GM21619 (cell line): Measurements from ENCODE around the gene PHKG2.

Source experiments
- ATAC-seq: cut with Tn5 transposase; IDR thresholded peaks from one replicate; pipeline ENCODE4 v1.9.1; 2021; ENCODE audit not compliant: unreplicated experiment

The PHKG2 gene

GRCh38 chr16:30725418-30725792 is 22.8 kb upstream of the PHKG2 start:
- no peak for ATAC-seq

GRCh38 chr16:30728321-30728720 is 19.9 kb upstream of the PHKG2 start:
- ATAC-seq, result no peak

- no peak for ATAC-seq
Observed at GRCh38 chr16:30728899-30729672, 19.1 kb upstream of the PHKG2 start.

- no peak for ATAC-seq
Observed at GRCh38 chr16:30731411-30731810, 16.8 kb upstream of the PHKG2 start.

- ATAC-seq, result no peak
Observed at GRCh38 chr16:30736995-30737793, 11.0 kb upstream of the PHKG2 start.

- no peak for ATAC-seq
Observed at GRCh38 chr16:30737794-30738648, 10.2 kb upstream of the PHKG2 start.

- ATAC-seq, result no peak
Observed at GRCh38 chr16:30738984-30739951, 9.0 kb upstream of the PHKG2 start.

- no peak for ATAC-seq
Observed at GRCh38 chr16:30740364-30741251, 7.6 kb upstream of the PHKG2 start.

- ATAC-seq, result no peak
Observed at GRCh38 chr16:30741461-30741914, 6.7 kb upstream of the PHKG2 start.

- no peak for ATAC-seq
Observed at GRCh38 chr16:30743716-30744115, 4.5 kb upstream of the PHKG2 start.

- no peak for ATAC-seq
Observed at GRCh38 chr16:30744183-30744582, 4.0 kb upstream of the PHKG2 start.

- no peak for ATAC-seq
Observed at GRCh38 chr16:30745082-30745481, 3.1 kb upstream of the PHKG2 start.

- ATAC-seq, result no peak
Observed at GRCh38 chr16:30746638-30747175, 1.5 kb upstream of the PHKG2 start.

- no peak for ATAC-seq
Observed at GRCh38 chr16:30747331-30747730, 894 bp upstream of the PHKG2 start.

GRCh38 chr16:30748634-30749445 is 615 bp downstream of the PHKG2 start:
- ATAC-seq, result no peak

- no peak for ATAC-seq
Observed at GRCh38 chr16:30750201-30750600, 2.0 kb downstream of the PHKG2 start.

GRCh38 chr16:30750876-30751465 is 2.7 kb downstream of the PHKG2 start:
- no peak for ATAC-seq

- ATAC-seq, result no peak
Observed at GRCh38 chr16:30753596-30753995, 5.4 kb downstream of the PHKG2 start.
